ENCODE data around the gene ITPR1. TPM values are rescaled to one million over a fixed set of nuclear protein-coding genes. Genes with fewer than 3 reads are reported as not detected.

Gene ITPR1
- total RNA-seq, 4 donors from 2014 or later = 12.1 to 68.7 (median 25.6) TPM

GRCh38 chr3:4672725-4673275 lies 179.7 kb downstream of the ITPR1 start:
- intact Hi-C loops (cut with DNase I) = no loop called here
- Histone ChIP-seq H3K27ac (peak overlapping the region in 3 of 4 donors; percentile 3 to 58 (median 28)), H3K4me3 (no peak overlapping the region), H3K36me3 (peaks cover 0 to 55% (median 0%) of the 10 kb centered on the region in 3 donors), H3K4me1 (no peaks in the 10 kb centered on the region), H3K9me3 (no peaks in the 10 kb centered on the region), H3K27me3 (no peaks in the 10 kb centered on the region)
- WGBS, 2 donors = 73 to 82% methylated on average over 6 to 11 of the region's 11 CpGs
- no peak for DNase-seq
- TF ChIP-seq CTCF (IDR thresholded peaks at IDR 0.05) = no peak
- no peak for TF ChIP-seq POLR2A (IDR thresholded peaks at IDR 0.05)

DNA sequence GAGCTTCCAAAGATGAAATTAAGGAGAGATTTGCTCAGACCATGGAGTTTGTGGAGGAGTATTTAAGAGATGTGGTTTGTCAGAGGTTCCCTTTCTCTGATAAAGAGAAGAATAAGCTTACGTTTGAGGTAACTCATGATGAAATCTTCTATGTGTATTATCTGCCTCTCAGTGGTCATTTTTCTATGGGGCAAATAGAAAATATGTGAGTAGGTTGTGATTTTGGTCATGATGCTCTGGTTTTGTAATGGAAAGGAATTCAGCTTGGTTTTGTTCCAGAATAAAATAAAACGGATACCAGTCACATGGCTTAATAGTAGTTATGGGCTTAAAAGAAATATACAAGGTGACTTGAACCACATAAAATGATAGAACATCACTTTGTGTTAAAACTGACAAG lies 181.1 kb downstream of the ITPR1 start:
- intact Hi-C loops (cut with DNase I) = no loop called here
- no peak overlapping the region for H3K4me3 ChIP-seq
- 56 to 61% methylated on average over 2 of the region's 2 CpGs for WGBS, 2 donors
- no peaks in the 10 kb centered on the region for H3K27me3 ChIP-seq
- TF ChIP-seq CTCF (IDR thresholded peaks at IDR 0.05) (no peak), POLR2A (IDR thresholded peaks at IDR 0.05) (no peak)
- no peaks in the 10 kb centered on the region for H3K9me3 ChIP-seq
- DNase-seq = no peak
- H3K27ac ChIP-seq = peak overlapping the region in 3 of 4 donors; percentile 47 to 58 (median 49)
- H3K4me1 ChIP-seq = no peaks in the 10 kb centered on the region
- peaks cover 0 to 44% (median 0%) of the 10 kb centered on the region in 3 donors for H3K36me3 ChIP-seq

- WGBS, 2 donors = 48 to 79% methylated on average over 1 of the region's 1 CpG
- H3K36me3 ChIP-seq = peaks cover 0 to 36% (median 0%) of the 10 kb centered on the region in 3 donors
- H3K4me1 ChIP-seq = no peaks in the 10 kb centered on the region
- H3K9me3 ChIP-seq = no peaks in the 10 kb centered on the region
- no peak overlapping the region for H3K4me3 ChIP-seq
- TF ChIP-seq POLR2A (IDR thresholded peaks at IDR 0.05) = no peak
- TF ChIP-seq CTCF (IDR thresholded peaks at IDR 0.05) = no peak
- no peaks in the 10 kb centered on the region for H3K27me3 ChIP-seq
- no peak for DNase-seq
- intact Hi-C loops (cut with DNase I) = no loop called here
- H3K27ac ChIP-seq = peak overlapping the region in 2 of 4 donors; percentile 49 to 58
Measured at GRCh38 chr3:4675704-4676103, 182.6 kb downstream of the ITPR1 start.

DNA sequence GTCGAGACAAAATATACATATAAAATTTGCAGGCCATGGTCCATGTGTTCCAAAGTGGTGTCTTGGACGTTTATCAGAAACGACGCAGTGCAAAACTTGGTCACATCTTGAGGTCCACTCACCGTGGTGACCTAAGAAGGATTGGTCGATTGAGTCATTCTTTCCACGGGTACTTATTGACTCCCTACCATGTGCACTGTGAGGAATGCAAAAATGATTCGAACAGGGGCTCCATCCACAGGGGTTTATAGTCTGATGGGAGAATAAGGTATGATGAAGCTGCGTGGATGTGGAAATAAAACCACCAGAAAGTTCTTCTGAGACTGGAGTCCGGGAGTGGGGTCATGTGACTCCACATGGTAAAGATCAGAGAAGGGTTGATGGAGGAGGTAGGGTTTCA lies 185.2 kb downstream of the ITPR1 start:
- no peak overlapping the region for H3K4me3 ChIP-seq
- DNase-seq = no peak
- H3K36me3 ChIP-seq = peaks cover 0 to 23% (median 0%) of the 10 kb centered on the region in 3 donors
- H3K27ac ChIP-seq = no peak overlapping the region
- no peaks in the 10 kb centered on the region for H3K27me3 ChIP-seq
- no peaks in the 10 kb centered on the region for H3K9me3 ChIP-seq
- 87 to 92% methylated on average over 10 of the region's 10 CpGs for WGBS, 2 donors
- no peaks in the 10 kb centered on the region for H3K4me1 ChIP-seq
- intact Hi-C loops (cut with DNase I) = no loop called here
- TF ChIP-seq POLR2A (IDR thresholded peaks at IDR 0.05) = no peak
- no peak for TF ChIP-seq CTCF (IDR thresholded peaks at IDR 0.05)

DNA sequence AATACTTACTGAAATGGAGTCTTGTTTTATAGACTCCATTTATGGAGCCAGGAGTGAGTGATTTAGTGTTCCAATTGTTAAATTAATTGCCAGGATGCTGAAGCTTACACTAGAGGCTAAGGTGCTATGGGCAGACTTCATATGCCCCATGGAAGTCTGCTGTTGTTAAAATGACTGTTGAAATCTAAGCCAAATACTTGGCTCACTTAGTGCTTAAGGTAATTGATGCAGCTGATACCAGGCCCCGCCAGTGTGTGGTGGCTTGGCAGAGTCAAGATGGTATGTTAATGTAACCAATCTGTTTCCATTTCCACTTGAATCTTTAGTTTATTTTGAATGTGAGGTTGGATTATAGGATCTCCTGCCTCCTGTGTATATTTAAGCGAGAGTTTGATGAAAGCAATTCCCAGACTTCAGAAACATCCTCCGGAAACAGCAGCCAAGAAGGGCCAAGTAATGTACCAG lies 187.1 kb downstream of the ITPR1 start:
- Histone ChIP-seq H3K4me3 (no peak overlapping the region), H3K27me3 (no peaks in the 10 kb centered on the region), H3K36me3 (peaks cover 0 to 32% (median 6%) of the 10 kb centered on the region in 3 donors), H3K27ac (peak overlapping the region in 1 of 4 donors; percentile 4), H3K9me3 (no peaks in the 10 kb centered on the region), H3K4me1 (no peaks in the 10 kb centered on the region)
- 62 to 89% methylated on average over 3 of the region's 3 CpGs for WGBS, 2 donors
- no peak for DNase-seq
- TF ChIP-seq POLR2A (IDR thresholded peaks at IDR 0.05) = no peak
- TF ChIP-seq CTCF (IDR thresholded peaks at IDR 0.05) = no peak
- intact Hi-C loops (cut with DNase I) = no loop called here

All from esophagus squamous epithelium (tissue), 5 donors.